Stimulated activated CD8-positive, alpha-beta memory T cell treated with anti-CD3 and anti-CD28 coated beads, Interleukin-12 subunit alpha, Interleukin-12 subunit beta, amount 100 ng/mL, for 24 hours (primary cell): Measurements from ENCODE around the gene ACACB.
"Not testable (repeated sequence)": the region's sequence is repeated elsewhere in the genome, so short reads cannot be mapped to it uniquely, and the experiment has no call there.

Experiments used
- DNase-seq: peaks from one replicate; pipeline ENCODE4 v3.0.0-alpha.2; 2020; ENCODE audit errors: extremely low read depth

Gene ACACB

GRCh38 chr12:109140560-109140959, 24.2 kb downstream of the ACACB start:
- DNase-seq, result no peak

DNA sequence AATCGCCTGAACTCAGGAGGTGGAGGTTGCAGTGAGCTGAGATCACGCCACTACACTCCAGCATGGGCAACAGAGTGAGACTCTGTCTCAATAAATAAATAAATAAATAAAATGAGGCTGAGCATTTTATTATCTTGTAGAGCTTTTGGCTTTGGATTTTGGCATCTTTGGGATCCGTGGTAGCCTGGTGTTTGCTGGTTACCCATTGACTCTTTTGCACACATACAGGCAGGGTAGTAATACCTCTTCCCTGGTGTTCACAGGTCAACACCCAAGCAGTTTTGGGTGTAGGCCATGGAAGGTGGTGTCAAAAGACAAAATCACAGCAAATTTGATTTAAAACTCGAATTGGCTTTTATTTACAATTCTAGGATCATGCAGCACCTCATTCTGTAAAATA, 27.8 kb downstream of the ACACB start:
- no peak for DNase-seq

DNA sequence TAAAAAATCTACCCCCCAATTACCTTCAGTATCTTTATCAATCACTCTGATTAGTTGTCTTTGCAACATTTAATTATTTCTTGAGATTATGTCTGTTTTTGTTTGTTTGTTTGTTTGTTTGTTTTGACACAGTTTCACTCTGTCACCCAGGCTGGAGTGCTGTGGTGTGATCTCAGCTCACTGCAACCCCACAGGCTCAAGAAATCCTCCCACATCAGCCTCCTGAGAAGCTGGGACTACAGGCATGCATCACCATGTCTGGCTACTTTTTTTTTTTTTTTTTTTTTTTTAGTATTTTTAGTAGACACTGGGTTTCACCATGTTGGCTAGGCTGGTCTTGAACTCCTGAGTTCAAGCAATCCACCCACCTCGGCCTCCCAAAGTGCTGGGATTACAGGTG, 30.7 kb downstream of the ACACB start:
- not testable (repeated sequence) for DNase-seq

GRCh38 chr12:109147954-109148353, 31.6 kb downstream of the ACACB start:
- DNase-seq, result no peak

DNA sequence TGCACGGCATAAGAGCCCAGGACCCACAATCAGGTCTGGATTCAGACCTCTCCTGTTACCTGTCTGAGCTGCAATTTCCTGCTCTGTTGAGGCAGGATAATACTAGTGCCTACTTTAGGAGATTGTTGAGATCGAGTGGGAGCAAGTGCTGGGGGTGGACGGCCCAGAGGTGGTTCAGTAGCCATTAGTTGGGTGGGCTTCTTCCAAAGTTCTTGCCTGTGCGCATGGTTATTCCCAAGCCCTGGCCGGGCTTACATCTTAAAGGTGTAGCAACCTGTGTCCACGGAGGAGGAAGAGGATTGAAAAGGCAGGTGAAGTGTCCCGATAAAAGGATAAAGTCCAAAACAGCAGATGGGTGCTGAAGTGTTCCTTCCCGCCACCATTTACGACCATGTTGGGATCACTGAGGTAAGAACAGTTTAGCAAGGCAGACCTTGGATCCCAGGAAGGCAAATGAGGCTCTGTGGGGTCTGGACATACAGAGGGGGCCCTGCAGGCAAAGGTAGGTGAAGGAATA, 33.8 kb downstream of the ACACB start:
- DNase-seq, result no peak

DNA sequence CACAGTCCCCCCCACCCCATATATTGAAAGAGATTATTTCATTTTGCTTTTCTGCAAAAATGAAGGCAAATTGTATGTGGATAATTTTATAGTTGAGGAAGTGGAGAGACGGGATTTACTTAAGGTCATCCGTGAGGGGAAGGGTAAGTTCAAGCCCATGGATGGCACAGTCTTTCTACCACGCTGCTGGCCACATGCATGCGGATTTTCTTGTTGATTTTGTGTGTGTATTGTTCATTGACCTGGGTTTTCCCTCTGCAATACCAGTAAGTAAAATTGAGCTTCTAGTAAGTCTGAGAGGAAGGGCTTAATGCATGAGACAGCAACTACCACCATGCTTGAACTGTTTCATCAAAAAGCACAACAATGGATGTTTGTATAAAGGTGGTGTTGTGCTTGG, 35.1 kb downstream of the ACACB start:
- DNase-seq, result no peak

- DNase-seq, result no peak
Observed at GRCh38 chr12:109153821-109154441, 37.5 kb downstream of the ACACB start.

DNA sequence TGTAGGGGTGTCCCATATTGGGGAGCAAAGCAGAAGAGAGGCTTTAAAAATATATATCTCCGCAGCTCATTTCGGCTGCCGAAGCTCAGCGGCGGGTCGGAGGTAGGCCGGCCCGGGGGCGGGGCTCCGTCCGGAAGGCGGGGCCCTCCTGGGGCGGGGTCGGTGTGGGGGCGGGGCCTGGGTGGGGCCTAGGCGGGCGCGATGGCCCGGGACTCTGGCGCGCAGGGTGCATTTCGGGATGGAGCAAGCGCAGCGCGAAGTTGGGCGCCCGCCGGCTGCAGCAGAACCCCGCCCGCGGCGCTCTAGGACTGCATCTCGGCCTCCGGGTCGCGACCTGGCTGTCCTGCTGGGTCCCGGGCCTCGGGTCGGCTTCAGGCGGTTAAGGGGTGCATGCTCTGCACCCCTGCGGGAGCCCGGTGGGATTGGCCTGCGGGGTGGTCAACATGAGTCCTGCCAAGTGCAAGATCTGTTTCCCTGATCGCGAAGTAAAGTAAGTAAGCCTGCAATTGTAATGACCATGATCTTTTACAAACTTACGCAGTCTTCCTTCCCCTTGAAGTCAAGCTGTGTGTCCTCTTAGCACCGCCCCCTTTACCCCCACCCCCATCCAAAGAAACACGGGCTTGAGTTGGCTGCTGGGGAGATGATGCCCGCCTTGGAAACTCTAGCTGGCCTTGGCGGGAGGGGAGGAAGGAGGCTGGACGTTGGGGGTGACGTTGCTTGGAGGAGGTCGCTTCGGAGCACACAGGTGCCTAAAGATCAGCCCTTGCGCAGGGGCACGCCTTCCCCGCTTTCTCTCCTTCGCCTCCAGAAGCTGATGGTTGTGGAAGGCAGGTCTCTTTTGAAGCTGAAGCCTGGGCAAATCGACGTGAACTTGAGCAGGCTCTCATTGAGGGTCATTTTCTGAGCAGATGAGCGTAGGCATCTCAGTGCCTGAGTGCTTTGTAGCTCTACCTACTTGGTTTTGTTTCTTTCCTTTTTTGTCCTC, 38.4 kb downstream of the ACACB start:
- peak; percentile 51 for DNase-seq

DNA sequence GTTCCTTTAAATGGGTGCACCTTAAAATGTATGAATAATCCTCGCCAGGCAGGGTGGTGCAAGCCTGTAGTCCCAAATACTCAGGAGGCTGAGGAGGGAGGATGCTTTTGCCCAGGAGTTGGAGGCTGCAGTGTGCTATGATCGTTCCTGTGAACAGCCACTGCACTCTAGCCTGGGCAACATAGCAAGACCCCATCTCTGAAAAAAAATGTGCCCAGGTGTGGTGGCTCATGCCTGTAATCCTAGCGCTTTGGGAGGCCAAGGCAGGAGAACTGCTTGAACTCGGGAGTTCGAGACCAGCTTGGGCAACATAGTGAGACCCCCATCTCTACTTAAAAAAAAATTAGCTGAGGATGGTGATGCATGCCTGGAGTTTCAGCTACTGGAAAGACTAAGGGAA, 39.6 kb downstream of the ACACB start:
- no peak for DNase-seq

DNA sequence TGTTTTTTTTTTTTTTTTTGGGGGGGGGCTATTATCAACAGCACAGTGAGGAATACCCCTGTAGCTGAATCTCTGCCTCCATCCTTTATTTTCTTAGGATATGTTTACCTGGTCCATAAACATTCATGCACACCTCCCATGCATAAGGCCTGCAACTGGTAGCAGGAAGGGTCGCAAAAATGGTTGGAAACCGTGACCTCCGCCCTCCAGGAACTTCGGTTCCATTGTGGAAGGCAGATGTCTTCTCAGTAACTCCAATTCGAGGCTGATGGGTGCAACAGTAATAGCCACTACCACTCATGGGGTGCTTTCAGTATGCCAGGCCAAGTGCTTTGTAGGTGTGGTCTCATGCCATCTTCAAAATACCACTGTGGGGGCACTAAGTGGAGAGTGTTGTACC, 40.2 kb downstream of the ACACB start:
- no peak for DNase-seq

- no peak for DNase-seq
Observed at GRCh38 chr12:109157986-109158385, 41.6 kb downstream of the ACACB start.

DNA sequence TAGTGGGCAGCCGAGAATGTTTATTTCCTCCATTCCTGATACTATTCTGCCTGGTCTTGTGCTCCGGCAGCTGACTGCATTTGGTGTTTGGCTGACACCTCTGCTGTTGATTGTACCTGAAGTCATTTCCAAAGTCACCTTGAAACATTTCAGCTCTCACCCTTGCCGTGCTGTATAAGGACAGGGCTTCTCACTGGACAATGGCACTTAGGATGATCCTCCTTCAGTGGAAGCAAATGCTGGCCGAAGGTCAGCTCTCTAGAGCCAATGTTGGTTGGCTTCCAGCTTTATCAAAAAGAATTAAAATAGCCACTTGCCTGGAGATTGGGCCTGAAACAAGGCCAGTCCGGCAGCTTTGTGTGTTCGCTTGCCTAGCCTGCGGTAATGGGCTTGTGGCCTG, 44.0 kb downstream of the ACACB start:
- no peak for DNase-seq

GRCh38 chr12:109160873-109161272, 44.5 kb downstream of the ACACB start:
- DNase-seq, result no peak

- no peak for DNase-seq
Observed at GRCh38 chr12:109162551-109162950, 46.2 kb downstream of the ACACB start.

GRCh38 chr12:109163167-109163566, 46.8 kb downstream of the ACACB start:
- DNase-seq, result no peak

GRCh38 chr12:109165599-109165998, 49.2 kb downstream of the ACACB start:
- DNase-seq, result no peak

- DNase-seq, result no peak
Observed at GRCh38 chr12:109166371-109166770, 50.0 kb downstream of the ACACB start.

DNA sequence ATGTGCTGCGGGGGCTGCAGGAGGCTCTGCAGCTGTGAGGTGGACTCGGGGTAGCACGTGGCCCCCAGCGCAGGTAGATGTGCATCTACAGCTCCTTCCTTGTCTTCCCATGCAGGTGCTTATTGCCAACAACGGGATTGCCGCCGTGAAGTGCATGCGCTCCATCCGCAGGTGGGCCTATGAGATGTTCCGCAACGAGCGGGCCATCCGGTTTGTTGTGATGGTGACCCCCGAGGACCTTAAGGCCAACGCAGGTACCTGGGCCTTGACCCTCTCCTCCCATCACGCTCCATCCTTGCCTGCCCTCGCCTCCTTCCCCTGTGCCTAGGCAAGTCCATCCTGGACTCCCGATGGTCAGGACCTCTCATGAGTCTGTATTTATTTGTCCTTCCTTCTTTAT, 51.4 kb downstream of the ACACB start:
- DNase-seq, result no peak

- DNase-seq, result no peak
Observed at GRCh38 chr12:109169262-109169661, 52.9 kb downstream of the ACACB start.

GRCh38 chr12:109169686-109170085, 53.3 kb downstream of the ACACB start:
- DNase-seq, result no peak

DNA sequence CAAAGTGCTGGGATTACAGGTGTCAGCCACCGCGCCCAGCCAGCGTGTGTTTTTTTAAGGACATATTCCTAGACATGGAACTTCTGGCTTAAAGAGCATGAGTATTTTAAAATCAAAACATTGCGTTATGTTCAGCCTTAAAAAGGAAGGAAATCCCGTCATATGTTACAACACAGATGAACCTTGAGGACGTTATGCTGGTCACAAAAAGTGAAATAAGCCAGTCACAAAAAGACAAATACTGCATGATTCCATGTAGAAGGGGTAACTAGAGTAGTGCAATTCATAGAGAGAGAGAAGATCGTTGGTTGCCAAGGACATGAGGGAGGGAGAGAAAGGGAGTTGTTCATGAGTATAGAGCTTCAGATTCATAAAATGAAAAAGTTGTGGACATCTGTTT, 53.9 kb downstream of the ACACB start:
- no peak for DNase-seq

DNA sequence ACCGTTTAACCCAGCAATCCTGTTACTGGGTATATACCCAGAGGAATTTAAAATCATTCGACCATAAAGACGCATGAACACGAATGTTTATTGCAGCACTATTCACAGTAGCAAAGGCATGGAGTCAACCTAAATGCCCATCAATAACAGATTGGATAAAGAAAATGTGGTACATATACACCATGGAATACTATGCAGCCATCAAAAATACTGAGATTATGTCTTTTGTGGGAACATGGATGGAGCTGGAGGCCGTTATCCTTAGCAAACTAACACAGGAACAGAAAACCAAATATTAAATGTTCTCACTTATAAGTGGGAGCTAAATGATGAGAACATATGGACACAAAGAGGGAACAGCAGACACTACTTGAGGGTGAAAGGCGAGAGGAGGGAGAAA, 56.4 kb downstream of the ACACB start:
- not testable (repeated sequence) for DNase-seq
